OCI-LY3 (cell line): ENCODE results near the gene IL1RAPL1.

ENCODE experiments used
- CTCF ChIP-seq: fragments of 200-600, 300-600 bp; sonication (generic); IDR thresholded peaks from 2 replicates; pipeline ENCODE4 v1.5.1; 2014; ENCODE audit warnings: antibody characterized with exemption, low read length, low read depth
- EZH2phosphoT487 ChIP-seq: fragments of 200-600 bp; shearing (Covaris generic); IDR thresholded peaks from 2 replicates; pipeline ENCODE4 v1.6.1; 2018; ENCODE audit warnings: antibody characterized with exemption, mixed run types, low read depth

GRCh38 chrX:29911673-29912072 lies 1324.4 kb downstream of the IL1RAPL1 start:
- TF ChIP-seq CTCF (peak; percentile 57), EZH2phosphoT487 (no peak)
